WERI-Rb-1 (cell line): Measurements from ENCODE around the gene LOXL1.

Source experiments
- DNase-seq: peaks from one replicate; pipeline ENCODE4 v3.0.0-alpha.2; 2020
- H3K27ac ChIP-seq: fragments of 250-450 bp; sonication (Bioruptor Pico); 2 replicates; pipeline ENCODE4 v1.5.1; 2020; ENCODE audit warnings: mild to moderate bottlenecking, moderate library complexity
- H3K27me3 ChIP-seq: fragments of 250-450 bp; sonication (Bioruptor Pico); 2 replicates; pipeline ENCODE4 v1.5.1; 2021; ENCODE audit warnings: mild to moderate bottlenecking, low read depth, moderate library complexity; ENCODE audit not compliant: insufficient read depth, severe bottlenecking
- H3K36me3 ChIP-seq: fragments of 250-450 bp; sonication (Bioruptor Pico); 2 replicates; pipeline ENCODE4 v1.5.1; 2020; ENCODE audit warnings: mild to moderate bottlenecking, moderate library complexity
- H3K4me3 ChIP-seq: 2 replicates; pipeline ENCODE4 v1.5.1; 2011; ENCODE audit warnings: low read depth, mild to moderate bottlenecking, control low read depth, low read length
- H3K9me3 ChIP-seq: fragments of 250-450 bp; sonication (Bioruptor Pico); 2 replicates; pipeline ENCODE4 v1.5.1; 2021; ENCODE audit warnings: mild to moderate bottlenecking, moderate library complexity; ENCODE audit not compliant: severe bottlenecking
- TF ChIP-seq, protein P1 (sequence below): IDR thresholded peaks from 2 replicates; pipeline ENCODE4 v1.5.1; 2011; ENCODE audit warnings: low read depth, mild to moderate bottlenecking, control low read depth, inconsistent platforms, low read length

LOXL1 gene

DNA sequence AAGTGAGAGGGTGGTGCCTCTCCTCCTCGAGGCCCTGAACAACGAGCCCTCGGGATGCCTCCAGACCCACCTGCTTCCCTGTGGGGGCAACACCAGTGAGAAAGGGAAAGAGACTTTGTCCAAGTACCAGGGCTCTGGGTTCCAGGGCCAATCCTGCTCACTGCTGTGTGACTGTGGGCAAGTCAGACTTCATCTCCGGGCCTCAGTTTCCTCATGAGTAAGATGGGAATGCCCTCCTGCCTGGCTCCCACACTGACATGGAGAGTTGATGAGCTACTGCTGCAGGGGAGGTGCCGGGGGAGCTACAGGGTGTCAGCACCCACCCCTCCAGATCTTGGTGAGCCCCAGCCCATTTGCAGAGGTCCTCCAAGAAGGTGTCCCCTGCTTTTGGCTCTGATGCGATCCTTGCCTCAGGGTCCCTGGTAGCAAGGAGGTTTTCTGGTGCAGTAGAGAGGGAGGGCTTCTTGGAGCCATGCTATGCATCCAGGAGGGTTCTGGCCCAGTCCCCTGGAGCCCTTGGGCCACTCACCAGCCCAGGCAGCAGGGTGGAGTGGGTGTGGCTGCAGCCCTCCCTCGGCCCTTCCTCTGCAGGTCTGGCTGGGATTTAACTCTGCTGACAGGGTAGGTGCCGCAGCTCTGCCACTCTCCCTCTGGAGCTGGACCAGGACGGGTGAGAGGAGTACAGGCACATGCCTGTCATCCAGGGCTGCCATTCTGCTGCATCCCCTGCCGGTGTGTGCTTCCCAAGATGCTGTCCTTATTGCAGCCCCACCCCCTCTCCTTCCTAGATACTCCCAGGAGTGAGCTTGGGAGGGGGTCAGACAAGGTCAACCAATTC, 26.9 kb downstream of the LOXL1 start:
- Histone ChIP-seq H3K9me3 (no peaks in the 10 kb centered on the region), H3K27ac (peak overlapping the region; percentile 99), H3K4me3 (no peak overlapping the region), H3K36me3 (peaks cover 37% of the 10 kb centered on the region), H3K27me3 (no peaks in the 10 kb centered on the region)
- TF ChIP-seq, protein P1, sequence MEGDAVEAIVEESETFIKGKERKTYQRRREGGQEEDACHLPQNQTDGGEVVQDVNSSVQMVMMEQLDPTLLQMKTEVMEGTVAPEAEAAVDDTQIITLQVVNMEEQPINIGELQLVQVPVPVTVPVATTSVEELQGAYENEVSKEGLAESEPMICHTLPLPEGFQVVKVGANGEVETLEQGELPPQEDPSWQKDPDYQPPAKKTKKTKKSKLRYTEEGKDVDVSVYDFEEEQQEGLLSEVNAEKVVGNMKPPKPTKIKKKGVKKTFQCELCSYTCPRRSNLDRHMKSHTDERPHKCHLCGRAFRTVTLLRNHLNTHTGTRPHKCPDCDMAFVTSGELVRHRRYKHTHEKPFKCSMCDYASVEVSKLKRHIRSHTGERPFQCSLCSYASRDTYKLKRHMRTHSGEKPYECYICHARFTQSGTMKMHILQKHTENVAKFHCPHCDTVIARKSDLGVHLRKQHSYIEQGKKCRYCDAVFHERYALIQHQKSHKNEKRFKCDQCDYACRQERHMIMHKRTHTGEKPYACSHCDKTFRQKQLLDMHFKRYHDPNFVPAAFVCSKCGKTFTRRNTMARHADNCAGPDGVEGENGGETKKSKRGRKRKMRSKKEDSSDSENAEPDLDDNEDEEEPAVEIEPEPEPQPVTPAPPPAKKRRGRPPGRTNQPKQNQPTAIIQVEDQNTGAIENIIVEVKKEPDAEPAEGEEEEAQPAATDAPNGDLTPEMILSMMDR = no peak
- DNase-seq = peak; percentile 67

DNA sequence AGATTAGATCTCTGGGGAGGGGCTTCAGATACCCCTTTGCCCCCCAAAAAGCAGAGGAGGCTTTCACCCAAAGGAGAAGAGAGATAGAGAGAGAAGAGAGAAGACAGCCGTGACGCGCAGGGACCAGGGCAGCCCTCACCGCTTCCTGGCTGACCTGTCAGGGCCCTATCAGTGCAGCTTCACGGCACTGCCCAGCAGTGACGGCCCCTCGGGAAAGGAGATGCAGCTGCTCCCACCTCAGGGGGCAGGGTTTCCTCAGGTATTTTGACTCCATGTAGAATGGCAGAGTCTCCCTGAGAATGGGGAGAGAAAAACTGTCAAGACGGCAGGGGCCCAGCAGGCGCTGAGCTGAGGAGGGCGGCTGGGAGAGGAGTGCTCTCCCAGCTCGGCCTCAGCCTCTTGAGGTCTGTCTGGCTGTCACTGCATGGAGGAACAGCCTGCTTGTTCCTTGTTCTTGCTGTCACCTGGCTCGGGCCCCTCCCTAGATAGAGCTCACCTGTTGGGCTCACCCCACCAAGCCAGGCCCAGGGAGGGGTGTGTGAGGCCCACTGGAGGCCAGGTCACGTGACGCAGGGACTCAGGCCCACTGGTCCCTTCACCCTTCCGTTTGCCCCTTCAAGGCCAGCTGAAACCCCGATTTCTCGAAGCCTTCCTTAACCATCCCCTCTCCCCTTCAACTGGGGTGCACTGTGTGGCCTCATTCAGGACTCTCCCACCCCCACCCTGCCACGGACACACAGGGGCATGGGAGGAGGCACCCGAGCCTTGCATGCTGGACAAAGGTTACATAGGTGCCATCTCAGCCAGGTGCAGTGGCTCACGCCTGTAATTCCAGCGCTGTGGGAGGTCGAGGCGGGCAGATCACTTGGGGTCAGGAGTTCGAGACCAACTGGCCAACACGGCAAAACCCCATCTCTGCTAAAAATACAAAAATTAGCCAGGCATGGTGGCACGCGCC, 28.2 kb downstream of the LOXL1 start:
- no peak overlapping the region for H3K4me3 ChIP-seq
- peak overlapping the region; percentile 52 for H3K27ac ChIP-seq
- TF ChIP-seq, protein P1 = no peak
- H3K36me3 ChIP-seq = peaks cover 32% of the 10 kb centered on the region
- no peaks in the 10 kb centered on the region for H3K27me3 ChIP-seq
- no peak for DNase-seq
- H3K9me3 ChIP-seq = no peaks in the 10 kb centered on the region

DNA sequence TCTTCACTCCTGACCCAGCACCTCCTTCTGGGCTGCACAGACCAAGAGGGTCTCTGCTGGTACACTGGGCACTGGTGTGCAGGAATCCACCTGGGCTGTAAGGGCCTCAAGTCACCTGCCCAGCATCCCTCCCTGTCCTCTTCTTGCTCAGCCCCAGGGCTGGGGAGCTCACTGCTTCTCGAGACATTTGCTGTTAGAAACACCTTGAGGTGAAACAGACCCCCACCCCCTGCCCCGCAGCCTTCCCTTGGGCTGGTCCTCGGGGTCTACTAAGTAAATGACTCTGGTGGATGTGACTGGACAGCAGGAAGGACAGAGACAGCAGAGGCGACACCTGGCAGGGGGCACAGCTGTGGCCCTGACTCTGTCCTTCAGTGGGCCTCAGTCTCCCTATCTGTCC, 29.1 kb downstream of the LOXL1 start:
- Histone ChIP-seq H3K4me3 (no peak overlapping the region), H3K27me3 (no peaks in the 10 kb centered on the region), H3K9me3 (no peaks in the 10 kb centered on the region), H3K36me3 (peaks cover 24% of the 10 kb centered on the region), H3K27ac (no peak overlapping the region)
- no peak for DNase-seq
- TF ChIP-seq, protein P1 = no peak

DNA sequence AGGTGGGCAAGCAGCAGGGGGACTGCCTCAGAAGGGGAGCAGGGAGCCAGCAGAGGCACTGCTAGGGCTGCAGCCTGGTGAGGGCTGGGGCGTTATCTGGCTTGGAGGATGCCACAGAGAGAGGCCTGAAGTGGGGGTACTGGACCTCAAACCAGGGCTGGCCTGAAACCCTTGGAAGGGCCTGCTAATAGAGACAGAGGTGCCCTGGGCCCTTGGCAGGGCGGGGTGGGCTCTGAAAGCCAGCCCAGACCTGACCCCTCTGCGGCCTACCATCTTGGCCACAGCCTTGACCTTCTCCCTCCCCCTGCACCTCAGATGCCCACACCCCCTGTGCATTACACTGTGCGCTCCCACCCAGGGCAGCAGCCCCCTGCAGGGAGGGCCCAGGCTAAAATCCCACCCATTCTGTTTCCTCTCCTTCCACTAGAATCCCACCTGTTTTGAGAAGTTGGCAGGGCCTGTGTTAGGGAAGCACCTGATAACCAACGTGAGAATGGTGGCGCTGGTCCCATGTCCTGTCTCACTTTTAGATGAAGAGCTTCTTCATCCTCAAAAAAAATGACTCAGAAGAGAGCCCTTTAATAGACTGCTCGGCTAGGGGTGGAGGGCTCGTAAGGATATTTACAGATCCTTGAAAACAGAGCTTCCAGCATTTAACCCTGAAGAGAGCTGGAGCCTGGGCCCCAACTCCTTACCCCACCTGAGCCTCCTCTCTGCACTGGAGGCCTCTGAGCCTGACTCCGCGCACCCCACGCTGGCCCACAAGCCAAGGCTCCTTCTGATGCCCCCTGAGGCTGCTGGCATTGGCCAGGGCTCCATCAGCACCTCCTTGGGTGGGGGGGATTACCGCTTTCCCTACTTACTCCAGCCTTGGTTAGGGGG, 29.8 kb downstream of the LOXL1 start:
- Histone ChIP-seq H3K9me3 (no peaks in the 10 kb centered on the region), H3K27me3 (no peaks in the 10 kb centered on the region), H3K27ac (no peak overlapping the region), H3K4me3 (no peak overlapping the region), H3K36me3 (peaks cover 18% of the 10 kb centered on the region)
- TF ChIP-seq, protein P1 = no peak
- no peak for DNase-seq

DNA sequence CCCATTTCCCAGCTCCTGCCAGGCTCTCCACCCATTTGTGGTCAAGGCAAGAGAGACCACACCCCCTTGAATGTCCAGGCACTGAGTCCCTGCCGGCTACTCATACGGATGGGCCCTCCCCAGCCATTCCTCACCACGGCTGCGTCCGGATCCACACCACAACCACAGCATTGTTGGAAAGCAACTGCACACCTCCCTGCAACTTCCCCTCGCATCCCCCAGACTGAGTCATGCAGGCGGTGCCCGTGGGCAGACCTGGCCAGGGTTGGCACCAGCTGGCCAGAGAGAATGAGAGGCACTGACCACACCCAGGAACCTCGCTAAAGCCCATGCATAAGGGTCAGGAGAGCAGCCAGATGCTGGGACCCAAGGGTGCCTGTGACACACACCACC, 30.5 kb downstream of the LOXL1 start:
- no peaks in the 10 kb centered on the region for H3K9me3 ChIP-seq
- H3K27me3 ChIP-seq = no peaks in the 10 kb centered on the region
- DNase-seq = no peak
- no peak overlapping the region for H3K4me3 ChIP-seq
- peaks cover 17% of the 10 kb centered on the region for H3K36me3 ChIP-seq
- H3K27ac ChIP-seq = no peak overlapping the region
- TF ChIP-seq, protein P1 = no peak
